T-helper 9 cell (primary cell): Measurements from ENCODE around the gene NUTF2.
A peak's percentile ranks its signal among the peaks of the same experiment; 100 is the strongest.
"Not testable (repeated sequence)": the region's sequence is repeated elsewhere in the genome, so short reads cannot be mapped to it uniquely, and the experiment has no call there.

ENCODE experiments used
- DNase-seq: peaks from one replicate; pipeline ENCODE4 v3.0.0-alpha.2; 2020

NUTF2 gene

GRCh38 chr16:67841198-67841815 is 5.4 kb upstream of the NUTF2 start:
- no peak for DNase-seq

DNA sequence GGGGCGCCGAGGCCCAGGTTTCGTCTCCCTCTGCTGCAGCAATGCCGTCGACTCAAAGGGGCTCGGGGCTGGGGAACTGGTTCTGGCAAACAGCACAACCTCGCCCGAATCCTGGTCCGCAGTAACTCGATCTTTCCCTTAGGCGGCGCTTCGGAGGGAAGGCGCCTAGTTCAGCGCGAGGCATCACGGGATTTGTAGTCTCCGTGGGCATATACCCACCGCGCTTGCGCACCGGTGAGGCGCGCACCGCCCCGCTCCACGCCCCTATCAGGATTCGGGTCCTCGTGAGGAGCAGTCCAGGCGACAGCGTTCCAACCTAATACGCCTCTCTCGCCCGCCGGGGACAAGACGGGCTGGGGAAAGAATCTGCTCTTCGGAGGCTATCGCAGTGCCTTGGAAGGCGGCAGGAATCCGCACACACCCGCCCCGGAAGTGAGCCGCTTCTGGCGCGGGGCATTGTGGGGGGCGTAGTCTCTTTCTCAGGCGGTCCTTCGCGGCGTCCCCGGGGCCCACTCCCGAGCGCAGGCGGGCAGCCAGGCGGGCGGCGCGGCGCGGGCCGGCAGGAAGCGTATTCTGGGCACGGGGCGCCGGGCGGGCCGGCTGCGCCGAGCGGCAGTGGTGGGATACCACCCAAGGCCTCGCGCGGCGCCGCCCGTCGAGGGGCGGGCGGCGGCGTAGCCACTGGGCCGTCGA is 4.8 kb upstream of the NUTF2 start, which contains the start of gene THAP11:
Gene THAP11 (plus strand): TSS at position 505 of the 693 bp plus-strand sequence. CDS start 235 bp downstream, outside the sequence.
- DNase-seq, result peak; percentile 91

- DNase-seq, result peak; percentile 49
Measured at GRCh38 chr16:67842509-67843342, 4.0 kb upstream of the NUTF2 start.

DNA sequence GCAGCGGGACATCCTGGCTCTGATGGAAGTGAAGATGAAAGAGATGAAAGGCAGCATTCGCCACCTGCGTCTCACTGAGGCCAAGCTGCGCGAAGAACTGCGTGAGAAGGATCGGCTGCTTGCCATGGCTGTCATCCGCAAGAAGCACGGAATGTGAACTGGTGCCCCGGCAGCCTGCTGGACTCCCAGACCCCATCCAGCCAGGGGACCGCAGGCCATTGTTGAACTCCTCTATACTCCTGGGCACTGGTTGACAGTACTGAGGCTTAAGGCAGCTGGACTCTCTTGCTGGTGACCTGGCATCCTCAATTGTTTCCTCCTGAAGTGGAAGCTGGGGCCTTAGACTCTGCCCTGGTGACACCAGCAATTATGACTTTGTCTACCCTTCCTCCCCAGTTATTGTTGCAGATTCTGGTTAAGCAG is 3.4 kb upstream of the NUTF2 start:
- DNase-seq, result peak; percentile 51

DNA sequence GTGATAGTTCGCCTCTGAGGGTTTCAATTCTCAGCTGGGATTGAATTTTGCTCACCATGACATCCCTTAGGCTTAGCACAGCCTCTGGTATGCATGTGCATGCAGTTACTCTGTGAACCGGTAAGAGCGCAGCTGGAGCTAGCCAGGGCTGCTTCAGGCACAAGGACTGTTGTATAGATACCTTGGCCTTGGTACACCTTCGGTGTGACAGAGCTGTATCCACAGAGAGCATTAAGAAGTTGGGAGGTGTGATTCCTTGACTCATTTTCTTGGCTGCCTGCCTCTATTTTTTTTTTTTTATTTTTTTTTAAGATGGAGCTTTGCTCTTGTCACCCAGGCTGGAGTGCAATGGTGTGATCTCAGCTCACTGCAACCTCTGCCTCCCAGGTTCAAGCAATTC is 2.2 kb upstream of the NUTF2 start:
- no peak for DNase-seq

DNA sequence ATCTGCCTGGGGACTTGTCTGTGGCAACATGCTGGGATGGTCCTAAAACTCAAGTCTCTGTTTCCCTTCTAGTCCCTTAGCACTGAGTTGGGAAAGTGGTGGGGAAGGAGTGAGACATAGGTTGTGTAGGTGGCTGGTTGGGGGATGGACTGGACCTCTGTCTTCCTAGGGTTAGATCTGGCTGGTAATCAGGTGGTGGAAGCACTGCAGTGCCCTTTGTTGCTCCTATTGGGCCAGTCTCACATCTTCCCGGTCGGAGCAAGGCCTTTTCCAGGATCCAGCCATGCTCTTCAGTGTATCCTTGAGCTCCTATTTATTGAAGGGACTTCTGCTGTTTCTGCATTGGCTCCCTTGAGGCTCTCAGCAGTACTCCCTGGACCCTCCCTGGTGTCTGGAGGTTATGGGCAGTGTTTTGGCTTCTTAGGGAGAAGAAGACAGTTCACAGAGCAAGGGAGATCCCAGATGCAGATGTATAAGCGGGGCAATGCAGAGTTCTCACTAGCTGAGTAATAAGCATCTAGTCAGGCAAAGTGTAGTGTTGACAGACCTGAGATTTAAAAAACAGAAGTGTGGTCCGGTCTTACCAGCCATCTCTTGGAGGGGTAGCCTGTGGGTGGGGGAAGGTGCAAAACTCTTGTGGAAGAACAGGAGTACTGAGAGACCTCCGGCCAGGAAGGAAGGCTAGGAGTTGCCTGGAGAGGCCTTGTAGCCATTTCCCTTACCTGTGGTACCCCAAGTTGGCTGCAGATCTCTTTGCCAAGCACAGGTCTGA is 1.3 kb upstream of the NUTF2 start:
- no peak for DNase-seq

DNA sequence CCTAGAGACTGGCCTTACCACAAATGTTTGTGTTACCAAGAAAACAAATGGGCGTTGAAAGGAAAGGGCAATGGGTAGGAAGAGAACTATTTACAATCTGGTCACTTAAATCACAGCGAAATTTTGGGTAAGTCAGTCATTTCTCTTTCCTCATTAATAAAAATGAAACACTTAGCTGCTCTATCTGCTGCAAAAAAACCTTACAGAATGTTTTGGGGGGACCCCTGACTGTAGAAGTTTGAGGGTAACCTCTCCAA is 742 bp upstream of the NUTF2 start:
- DNase-seq, result no peak

- no peak for DNase-seq
Measured at GRCh38 chr16:67847064-67847861, 530 bp downstream of the NUTF2 start, which contains the start of gene CENPT. CENPT (minus strand) TSS chr16:67847693; CDS start chr16:67833859, 13,834 bp downstream.

DNA sequence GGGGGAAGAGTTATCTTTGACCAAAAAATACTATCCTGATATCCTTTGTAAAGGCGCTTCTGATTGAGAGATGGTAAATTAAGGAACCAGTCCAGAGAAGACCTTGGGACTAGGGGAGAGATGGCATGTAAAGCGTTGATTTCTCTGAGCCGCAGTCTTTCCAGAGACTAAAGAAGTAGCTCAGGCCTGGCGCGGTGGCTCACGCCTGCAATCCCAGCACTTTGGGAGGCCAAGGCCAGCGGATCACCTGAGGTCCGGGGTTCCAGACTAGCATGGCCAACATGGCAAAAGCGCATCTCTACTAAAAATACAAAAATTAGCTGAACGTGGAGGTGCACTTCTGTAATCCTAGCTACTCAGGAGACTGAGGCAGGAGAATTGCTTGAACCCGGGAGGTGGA is 1.4 kb downstream of the NUTF2 start:
- no peak for DNase-seq

DNA sequence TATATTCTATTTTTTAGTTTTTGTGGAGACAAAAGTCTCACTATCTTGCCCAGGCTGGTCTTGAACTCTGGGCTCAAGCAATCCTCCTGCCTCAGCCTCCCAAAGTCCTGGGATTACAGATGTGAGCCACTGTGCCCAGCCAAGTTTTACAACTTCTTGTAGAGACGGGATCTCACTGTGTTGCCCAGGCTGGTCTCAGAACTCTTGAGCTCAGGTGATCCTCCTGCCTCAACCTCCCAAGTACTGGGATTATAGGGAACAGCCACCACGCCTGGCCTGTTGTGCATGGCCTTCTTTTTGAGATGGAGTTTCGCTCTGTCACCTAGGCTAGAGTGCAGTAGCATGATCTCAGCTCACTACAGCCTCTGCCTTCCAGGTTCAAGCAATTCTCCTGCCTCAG is 6.9 kb downstream of the NUTF2 start:
- DNase-seq, result no peak

DNA sequence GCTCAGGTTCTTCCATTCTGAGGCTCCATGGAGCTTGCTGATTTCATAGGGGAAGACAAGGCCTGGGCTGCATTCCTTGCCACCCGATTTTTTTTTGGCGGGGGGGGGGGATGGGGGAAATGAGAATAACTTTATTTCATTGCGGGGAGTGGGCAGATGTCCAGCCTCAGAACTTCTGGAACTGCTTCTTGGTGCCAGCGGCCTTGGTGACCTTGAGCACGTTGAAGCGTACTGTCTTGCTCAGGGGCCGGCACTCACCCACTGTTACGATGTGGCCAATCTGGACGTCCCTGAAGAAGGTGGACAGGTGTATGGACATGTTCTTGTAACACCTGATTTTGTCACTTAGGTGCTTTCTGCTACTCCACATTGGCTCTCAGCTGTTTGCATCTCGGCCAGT is 9.1 kb downstream of the NUTF2 start:
- no peak for DNase-seq

GRCh38 chr16:67856927-67857546 is 10.3 kb downstream of the NUTF2 start:
- DNase-seq, result no peak

- no peak for DNase-seq
Measured at GRCh38 chr16:67857547-67858233, 11.0 kb downstream of the NUTF2 start.

DNA sequence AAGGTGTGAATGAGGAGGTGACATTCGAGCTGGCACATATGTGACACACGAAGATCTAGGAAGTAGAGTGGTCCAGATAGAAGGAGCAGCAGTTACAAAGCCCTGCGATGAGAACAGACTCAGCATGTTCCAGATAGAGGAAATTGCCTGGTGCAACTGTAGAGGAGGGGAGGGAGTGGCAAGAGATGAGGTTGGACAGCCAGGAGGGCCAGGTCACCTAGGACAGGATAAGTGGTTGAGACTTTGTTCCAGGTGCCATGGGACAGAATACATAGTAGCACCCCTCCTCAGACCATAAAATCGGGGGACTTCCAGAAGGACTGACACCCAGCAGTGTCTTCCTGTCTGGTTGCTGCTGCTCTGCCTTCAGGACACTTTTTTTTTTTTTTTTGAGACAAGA is 11.8 kb downstream of the NUTF2 start:
- no peak for DNase-seq

DNA sequence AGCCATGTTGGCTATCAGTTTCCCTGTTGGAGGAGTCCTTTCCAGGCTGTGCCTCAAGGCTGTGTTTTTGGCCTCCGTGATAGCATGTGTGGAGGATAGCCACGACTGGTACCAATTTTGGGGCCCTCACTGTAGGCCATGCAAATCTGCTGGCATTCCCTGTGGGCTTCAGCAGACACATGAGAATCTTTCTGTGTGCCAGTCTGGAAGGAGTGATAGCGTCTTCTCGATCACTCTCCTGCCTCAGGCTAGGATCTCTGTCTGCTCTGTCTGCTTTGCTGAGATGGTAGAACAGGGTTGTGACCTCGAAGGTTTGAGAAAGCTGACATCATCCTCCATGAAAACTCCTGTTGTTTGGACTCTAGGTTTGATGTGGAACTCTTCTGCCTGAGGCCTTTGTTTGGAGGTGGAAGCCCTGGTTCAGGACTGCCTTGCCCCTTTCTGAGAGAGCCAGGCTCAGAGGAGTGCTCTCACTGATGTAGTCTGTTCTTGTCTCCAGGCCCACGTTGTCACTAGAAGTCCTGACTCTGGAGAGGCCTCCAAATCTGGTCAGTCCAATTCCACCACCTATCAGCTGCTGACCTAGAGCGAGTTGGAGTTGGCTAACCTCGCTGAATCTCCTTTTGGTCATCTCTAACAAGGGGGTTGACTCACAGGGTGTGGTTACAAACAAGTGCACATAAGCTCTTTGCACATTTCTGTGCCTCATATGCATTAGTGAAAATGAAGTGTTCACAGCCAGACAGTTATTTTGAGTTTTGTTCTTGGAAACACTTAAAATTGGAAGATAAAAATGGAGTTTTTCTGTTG is 14.1 kb downstream of the NUTF2 start:
- no peak for DNase-seq

DNA sequence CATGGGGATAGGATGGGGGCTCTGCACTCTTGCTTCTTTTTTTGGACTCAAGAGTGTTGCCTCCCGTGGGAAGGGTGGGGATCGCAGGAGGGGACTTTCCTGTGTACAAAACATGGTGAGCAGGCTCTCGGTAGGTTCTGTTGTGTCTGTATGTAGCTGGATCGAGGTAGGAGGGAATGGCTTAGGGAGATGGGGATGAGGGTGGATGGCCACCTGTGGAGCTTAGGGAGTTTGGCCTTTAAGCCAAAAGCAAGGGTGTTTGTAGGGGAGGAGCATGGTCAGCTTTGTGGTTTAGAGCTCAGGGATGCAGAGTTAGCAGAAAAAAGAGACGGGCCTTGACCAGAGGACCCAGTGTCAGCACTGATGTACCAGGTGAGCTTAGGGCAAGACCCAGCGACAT is 15.1 kb downstream of the NUTF2 start:
- DNase-seq, result no peak

- no peak for DNase-seq
Measured at GRCh38 chr16:67862623-67863583, 16.2 kb downstream of the NUTF2 start.

DNA sequence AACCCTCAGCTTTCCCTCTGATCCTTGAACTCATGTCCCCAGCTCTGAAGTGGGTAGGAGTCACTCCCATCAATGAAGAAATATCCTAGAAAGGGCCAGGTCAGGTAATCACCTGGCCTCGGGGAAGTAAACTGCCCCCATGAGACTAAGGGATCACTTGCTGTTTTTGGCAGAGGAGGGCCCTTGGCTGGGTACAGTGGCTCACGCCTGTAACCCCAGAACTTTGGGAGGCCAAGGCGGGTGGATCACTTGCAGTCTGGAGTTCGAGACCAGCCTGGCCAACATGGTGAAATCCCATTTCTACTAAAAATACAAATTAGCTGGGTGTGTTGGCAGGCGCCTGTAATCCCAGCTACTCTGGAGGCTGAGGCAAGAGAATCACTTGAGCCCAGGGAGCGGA is 17.3 kb downstream of the NUTF2 start:
- not testable (repeated sequence) for DNase-seq

DNA sequence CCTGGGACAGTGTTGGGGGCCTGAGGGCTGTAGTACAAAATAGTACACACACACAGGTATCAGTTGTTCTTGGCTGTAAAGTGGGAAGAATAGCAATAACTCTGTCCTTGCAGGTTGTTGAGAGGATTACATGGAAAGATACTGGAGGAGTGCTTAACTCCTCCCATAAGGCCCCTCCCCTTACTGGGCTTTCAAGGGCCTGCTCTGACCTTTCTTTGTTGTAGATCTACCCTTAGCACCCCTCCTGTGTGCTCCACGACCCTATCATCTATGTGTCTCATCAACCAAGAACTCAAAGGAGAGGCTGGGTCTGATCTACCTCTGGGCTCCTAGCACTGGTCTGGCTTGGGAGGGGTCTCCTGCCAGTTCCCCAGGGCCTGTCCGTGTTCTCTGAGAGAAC is 17.9 kb downstream of the NUTF2 start:
- no peak for DNase-seq
